ENCODE measurements around the gene RBBP8NL. TPM values are rescaled to one million over a fixed set of nuclear protein-coding genes. Genes with fewer than 3 reads are reported as not detected.
A peak's percentile ranks its signal among the peaks of the same experiment; 100 is the strongest.
"Not testable (repeated sequence)": the region's sequence is repeated elsewhere in the genome, so short reads cannot be mapped to it uniquely, and the experiment has no call there.

The RBBP8NL gene
- total RNA-seq, 1 experiment from 2014 or later = not detected

GRCh38 chr20:62374331-62375152 lies 52.8 kb downstream of the RBBP8NL start:
- no peak for DNase-seq (ENCODE audit: low read depth)

GRCh38 chr20:62373631-62374179 lies 53.6 kb downstream of the RBBP8NL start:
- DNase-seq (ENCODE audit: low read depth) = not testable (repeated sequence)

- no peak for DNase-seq (ENCODE audit: low read depth)
Observed at GRCh38 chr20:62372042-62372993, 55.0 kb downstream of the RBBP8NL start.

- no peak for DNase-seq (ENCODE audit: low read depth)
Observed at GRCh38 chr20:62371588-62372041, 55.7 kb downstream of the RBBP8NL start.

- DNase-seq (ENCODE audit: low read depth) = no peak
Observed at GRCh38 chr20:62370807-62371587, 56.3 kb downstream of the RBBP8NL start.

GRCh38 chr20:62370115-62370806 lies 57.1 kb downstream of the RBBP8NL start:
- peak; percentile 95 for DNase-seq (ENCODE audit: low read depth)

- no peak for DNase-seq (ENCODE audit: low read depth)
Observed at GRCh38 chr20:62369815-62370114, 57.6 kb downstream of the RBBP8NL start.

GRCh38 chr20:62368976-62369814 lies 58.1 kb downstream of the RBBP8NL start:
- peak; percentile 82 for DNase-seq (ENCODE audit: low read depth)

- DNase-seq (ENCODE audit: low read depth) = peak; percentile 49
Observed at GRCh38 chr20:62368392-62368975, 58.9 kb downstream of the RBBP8NL start.

GRCh38 chr20:62367633-62368391 lies 59.5 kb downstream of the RBBP8NL start:
- peak; percentile 59 for DNase-seq (ENCODE audit: low read depth)

GRCh38 chr20:62367136-62367632 lies 60.2 kb downstream of the RBBP8NL start, which contains the start of gene LAMA5:
Gene LAMA5, minus strand, starts transcription at chr20:62367312. Its CDS starts 67 bp downstream, at chr20:62367245.
- no peak for DNase-seq (ENCODE audit: low read depth)

GRCh38 chr20:62366370-62367135 lies 60.8 kb downstream of the RBBP8NL start:
- DNase-seq (ENCODE audit: low read depth) = no peak

- peak; percentile 59 for DNase-seq (ENCODE audit: low read depth)
Observed at GRCh38 chr20:62365814-62366369, 61.4 kb downstream of the RBBP8NL start.

- DNase-seq (ENCODE audit: low read depth) = peak; percentile 41
Observed at GRCh38 chr20:62364911-62365736, 62.2 kb downstream of the RBBP8NL start.

- peak; percentile 76 for DNase-seq (ENCODE audit: low read depth)
Observed at GRCh38 chr20:62363920-62364851, 63.2 kb downstream of the RBBP8NL start.

Measured in Daoy (cell line).